ENCODE data around the gene NEURL2. TPM values are rescaled to one million over a fixed set of nuclear protein-coding genes. Genes with fewer than 3 reads are reported as not detected.
A peak's percentile ranks its signal among the peaks of the same experiment; 100 is the strongest.

NEURL2 gene
- total and polyA plus RNA-seq, 4 donors = 3.7 to 14.5 (median 5.2) TPM

DNA sequence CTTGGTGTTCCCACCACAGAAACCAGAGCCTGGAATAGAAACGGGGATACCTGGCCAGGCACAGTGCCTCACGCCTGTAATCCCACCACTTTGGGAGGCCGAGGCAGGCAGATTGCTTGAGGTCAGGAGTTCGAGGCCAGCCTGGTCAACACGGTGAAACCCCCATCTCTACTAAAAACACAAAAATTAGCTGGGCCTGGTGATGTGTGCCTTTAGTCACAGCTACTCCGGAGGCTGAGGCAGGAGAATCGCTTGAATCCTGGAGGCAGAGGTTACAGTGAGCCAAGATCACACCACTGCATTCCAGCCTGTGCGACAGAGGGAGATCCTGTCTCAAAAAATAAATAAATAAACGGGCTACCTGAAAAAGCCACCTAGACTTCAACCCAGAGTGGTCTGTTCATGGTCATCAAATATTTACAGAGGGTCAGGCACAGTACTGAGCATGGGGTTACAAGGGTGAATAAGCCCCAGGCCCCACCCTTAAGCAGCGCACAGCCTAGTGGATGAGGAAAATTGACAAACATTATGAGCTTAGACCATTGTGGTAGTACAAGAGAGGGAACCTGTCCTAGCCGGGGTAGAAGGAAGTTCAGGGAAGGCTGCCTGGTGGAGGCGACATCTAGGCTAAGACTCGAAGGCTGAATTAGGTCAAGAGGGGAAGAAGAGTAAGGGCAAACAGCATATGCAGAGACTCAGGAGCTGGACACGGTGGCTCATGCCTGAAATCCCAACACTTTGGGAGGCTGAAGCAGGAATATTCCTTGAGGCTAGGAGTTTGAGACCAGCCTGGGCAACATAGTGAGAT, 36.3 kb upstream of the NEURL2 start (continued):
- TF ChIP-seq NR2F2 (IDR thresholded peaks at IDR 0.05) = no peak
- peak; percentile 47 for TF ChIP-seq SP1 (IDR thresholded peaks at IDR 0.05)
- TF ChIP-seq, protein P1, sequence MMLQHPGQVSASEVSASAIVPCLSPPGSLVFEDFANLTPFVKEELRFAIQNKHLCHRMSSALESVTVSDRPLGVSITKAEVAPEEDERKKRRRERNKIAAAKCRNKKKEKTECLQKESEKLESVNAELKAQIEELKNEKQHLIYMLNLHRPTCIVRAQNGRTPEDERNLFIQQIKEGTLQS (IDR thresholded peaks at IDR 0.05) = no peak
- TF ChIP-seq HNF4G (IDR thresholded peaks at IDR 0.05) = no peak
- TF ChIP-seq RAD21 (IDR thresholded peaks at IDR 0.05) = no peak

DNA sequence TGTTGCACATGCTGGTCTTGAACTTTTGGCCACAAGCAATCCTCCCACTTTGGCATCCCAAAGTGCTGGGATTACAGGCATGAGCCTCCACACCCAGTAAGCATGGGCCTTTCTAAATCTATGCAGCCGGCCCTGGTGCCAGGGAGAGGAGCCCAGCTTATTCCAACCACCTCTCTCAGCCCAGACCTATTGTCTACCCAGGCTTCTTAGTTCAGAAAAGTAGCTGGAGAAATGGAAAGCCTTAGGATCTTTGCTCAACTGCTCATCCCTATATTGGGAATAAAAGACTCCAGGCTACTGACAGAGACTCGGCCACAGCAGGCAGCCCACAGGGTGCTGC, 35.7 kb upstream of the NEURL2 start:
- Histone ChIP-seq H3K27ac (ENCODE audit: low read depth in 1 of 2, low read length in 2 of 2) (no peak overlapping the region), H3K9ac (ENCODE audit: low read depth in 1 of 2, low read length in 2 of 2) (no peak overlapping the region), H3K27me3 (ENCODE audit: control insufficient read depth in 4 of 4, insufficient read depth in 4 of 4, low read length in 3 of 4) (no peaks in the 10 kb centered on the region), H3K4me3 (ENCODE audit: low read depth in 1 of 3, low read length in 3 of 3) (no peak overlapping the region), H3K4me1 (ENCODE audit: control insufficient read depth in 4 of 4, insufficient read depth in 4 of 4, low read length in 3 of 4) (peaks cover 3 to 21% (median 14%) of the 10 kb centered on the region in 4 donors), H3K9me3 (ENCODE audit: control insufficient read depth in 4 of 4, low read length in 3 of 4) (no peaks in the 10 kb centered on the region), H3K36me3 (ENCODE audit: control insufficient read depth in 4 of 4, insufficient read depth in 3 of 4, low read depth in 1 of 4, low read length in 3 of 4) (no peaks in the 10 kb centered on the region)
- no peak for DNase-seq (ENCODE audit: low spot score)
- TF ChIP-seq HNF4G (IDR thresholded peaks at IDR 0.05) = no peak
- TF ChIP-seq NR2F2 (IDR thresholded peaks at IDR 0.05) = no peak
- no peak for TF ChIP-seq HNF4A (conservative IDR thresholded peaks at IDR 0.05)
- TF ChIP-seq TAF1 (conservative IDR thresholded peaks at IDR 0.05) = no peak
- TF ChIP-seq, protein P2, sequence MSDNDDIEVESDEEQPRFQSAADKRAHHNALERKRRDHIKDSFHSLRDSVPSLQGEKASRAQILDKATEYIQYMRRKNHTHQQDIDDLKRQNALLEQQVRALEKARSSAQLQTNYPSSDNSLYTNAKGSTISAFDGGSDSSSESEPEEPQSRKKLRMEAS (IDR thresholded peaks at IDR 0.05) = no peak
- TF ChIP-seq, protein P3, sequence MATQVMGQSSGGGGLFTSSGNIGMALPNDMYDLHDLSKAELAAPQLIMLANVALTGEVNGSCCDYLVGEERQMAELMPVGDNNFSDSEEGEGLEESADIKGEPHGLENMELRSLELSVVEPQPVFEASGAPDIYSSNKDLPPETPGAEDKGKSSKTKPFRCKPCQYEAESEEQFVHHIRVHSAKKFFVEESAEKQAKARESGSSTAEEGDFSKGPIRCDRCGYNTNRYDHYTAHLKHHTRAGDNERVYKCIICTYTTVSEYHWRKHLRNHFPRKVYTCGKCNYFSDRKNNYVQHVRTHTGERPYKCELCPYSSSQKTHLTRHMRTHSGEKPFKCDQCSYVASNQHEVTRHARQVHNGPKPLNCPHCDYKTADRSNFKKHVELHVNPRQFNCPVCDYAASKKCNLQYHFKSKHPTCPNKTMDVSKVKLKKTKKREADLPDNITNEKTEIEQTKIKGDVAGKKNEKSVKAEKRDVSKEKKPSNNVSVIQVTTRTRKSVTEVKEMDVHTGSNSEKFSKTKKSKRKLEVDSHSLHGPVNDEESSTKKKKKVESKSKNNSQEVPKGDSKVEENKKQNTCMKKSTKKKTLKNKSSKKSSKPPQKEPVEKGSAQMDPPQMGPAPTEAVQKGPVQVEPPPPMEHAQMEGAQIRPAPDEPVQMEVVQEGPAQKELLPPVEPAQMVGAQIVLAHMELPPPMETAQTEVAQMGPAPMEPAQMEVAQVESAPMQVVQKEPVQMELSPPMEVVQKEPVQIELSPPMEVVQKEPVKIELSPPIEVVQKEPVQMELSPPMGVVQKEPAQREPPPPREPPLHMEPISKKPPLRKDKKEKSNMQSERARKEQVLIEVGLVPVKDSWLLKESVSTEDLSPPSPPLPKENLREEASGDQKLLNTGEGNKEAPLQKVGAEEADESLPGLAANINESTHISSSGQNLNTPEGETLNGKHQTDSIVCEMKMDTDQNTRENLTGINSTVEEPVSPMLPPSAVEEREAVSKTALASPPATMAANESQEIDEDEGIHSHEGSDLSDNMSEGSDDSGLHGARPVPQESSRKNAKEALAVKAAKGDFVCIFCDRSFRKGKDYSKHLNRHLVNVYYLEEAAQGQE (IDR thresholded peaks at IDR 0.05) = no peak
- no peak for TF ChIP-seq EGR1 (IDR thresholded peaks at IDR 0.05; ENCODE audit: low read depth in 2 of 2)
- no peak for TF ChIP-seq RAD21 (IDR thresholded peaks at IDR 0.05)
- TF ChIP-seq FOXA1 (IDR thresholded peaks at IDR 0.05) = no peak
- TF ChIP-seq SP1 (IDR thresholded peaks at IDR 0.05) = no peak
- TF ChIP-seq, protein P4, sequence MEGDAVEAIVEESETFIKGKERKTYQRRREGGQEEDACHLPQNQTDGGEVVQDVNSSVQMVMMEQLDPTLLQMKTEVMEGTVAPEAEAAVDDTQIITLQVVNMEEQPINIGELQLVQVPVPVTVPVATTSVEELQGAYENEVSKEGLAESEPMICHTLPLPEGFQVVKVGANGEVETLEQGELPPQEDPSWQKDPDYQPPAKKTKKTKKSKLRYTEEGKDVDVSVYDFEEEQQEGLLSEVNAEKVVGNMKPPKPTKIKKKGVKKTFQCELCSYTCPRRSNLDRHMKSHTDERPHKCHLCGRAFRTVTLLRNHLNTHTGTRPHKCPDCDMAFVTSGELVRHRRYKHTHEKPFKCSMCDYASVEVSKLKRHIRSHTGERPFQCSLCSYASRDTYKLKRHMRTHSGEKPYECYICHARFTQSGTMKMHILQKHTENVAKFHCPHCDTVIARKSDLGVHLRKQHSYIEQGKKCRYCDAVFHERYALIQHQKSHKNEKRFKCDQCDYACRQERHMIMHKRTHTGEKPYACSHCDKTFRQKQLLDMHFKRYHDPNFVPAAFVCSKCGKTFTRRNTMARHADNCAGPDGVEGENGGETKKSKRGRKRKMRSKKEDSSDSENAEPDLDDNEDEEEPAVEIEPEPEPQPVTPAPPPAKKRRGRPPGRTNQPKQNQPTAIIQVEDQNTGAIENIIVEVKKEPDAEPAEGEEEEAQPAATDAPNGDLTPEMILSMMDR (IDR thresholded peaks at IDR 0.05; ENCODE audit: low read depth, low read length, missing input control) = no peak
- TF ChIP-seq YY1 (IDR thresholded peaks at IDR 0.05) = no peak
- no peak for TF ChIP-seq RXRA (IDR thresholded peaks at IDR 0.05)
- TF ChIP-seq FOXA2 (IDR thresholded peaks at IDR 0.05) = no peak
- 93% methylated on average over 2 of the region's 2 CpGs for WGBS
